Fibroblast of pulmonary artery (primary cell): ENCODE data around the gene NSRP1.
"Not testable (repeated sequence)": the region's sequence is repeated elsewhere in the genome, so short reads cannot be mapped to it uniquely, and the experiment has no call there.

Experiments used
- DNase-seq: peaks from one replicate; pipeline ENCODE4 v3.0.0-alpha.2; 2010; ENCODE audit warnings: low read depth
- H3K4me3 ChIP-seq: replicated peaks from 2 replicates; pipeline ENCODE4 v1.5.1; 2011; ENCODE audit warnings: low read depth, mild to moderate bottlenecking, control low read depth, low read length, moderate library complexity
- CTCF ChIP-seq: IDR thresholded peaks from 2 replicates; pipeline ENCODE4 v1.5.1; 2011; ENCODE audit warnings: mild to moderate bottlenecking, control low read depth, low read length, inconsistent platforms; ENCODE audit errors: missing control alignments

The NSRP1 gene

DNA sequence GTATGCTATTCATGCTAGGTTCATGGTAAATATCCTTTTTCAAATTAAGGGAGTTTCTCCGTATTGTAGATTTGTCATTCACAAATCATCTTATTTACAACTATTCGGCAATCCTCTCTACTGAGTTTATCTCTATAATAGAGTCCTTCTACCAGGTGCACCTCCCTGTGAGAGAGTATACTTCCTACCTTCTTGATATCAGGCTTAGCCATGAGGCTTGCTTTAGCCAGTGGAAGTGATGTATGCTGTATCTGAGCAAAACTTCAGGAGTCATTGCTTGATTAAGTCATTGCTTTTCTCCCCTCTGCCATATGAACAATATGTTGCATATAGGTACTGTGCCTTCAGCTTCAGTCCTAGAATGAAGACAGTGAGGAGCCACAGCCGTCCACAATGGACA, 20.5 kb downstream of the NSRP1 start:
- H3K4me3 ChIP-seq: no peak overlapping the region
- no peak for DNase-seq
- no peak for TF ChIP-seq CTCF

DNA sequence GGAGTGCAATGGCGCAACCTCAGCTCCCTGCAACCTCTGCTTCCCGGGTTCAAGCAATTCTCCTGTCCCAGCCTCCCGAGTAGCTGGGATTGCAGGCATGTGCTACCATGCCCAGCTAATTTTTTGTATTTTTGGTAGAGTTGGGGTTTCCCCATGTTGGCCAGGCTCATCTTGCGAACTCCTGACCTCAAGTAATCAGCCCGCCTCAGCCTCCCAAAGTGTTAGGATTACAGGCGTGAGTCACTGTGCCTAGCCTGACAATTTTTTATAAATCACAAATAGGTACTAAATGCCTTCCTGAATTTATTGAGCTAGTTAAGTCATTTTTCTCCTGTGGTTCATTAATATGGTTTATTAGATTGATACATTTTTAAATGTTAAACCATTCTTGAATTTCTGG, 31.2 kb downstream of the NSRP1 start:
- not testable (repeated sequence) for H3K4me3 ChIP-seq, DNase-seq

DNA sequence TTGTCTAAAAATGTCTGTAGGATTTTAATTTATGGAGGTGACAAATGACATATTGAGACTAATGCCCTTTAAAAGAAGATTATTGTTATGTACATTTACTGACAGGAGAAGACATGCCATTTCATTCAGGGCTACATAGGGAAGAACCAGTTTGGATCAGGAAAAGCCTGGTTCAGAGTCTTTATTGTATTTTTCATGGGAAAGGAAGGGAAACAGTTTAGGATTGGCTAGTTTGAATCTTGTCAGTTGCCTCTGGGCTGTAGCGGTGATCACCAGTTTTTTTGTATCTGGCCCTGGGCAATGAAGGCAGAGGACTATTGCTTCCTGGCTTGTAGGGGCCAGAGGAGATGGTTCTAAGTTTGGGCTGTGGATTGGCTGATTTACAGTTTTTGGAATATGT, 31.8 kb downstream of the NSRP1 start:
- no peak overlapping the region for H3K4me3 ChIP-seq
- TF ChIP-seq CTCF: no peak
- no peak for DNase-seq

- TF ChIP-seq CTCF: no peak
Measured at GRCh38 chr17:30151471-30151870, 34.9 kb downstream of the NSRP1 start.

GRCh38 chr17:30153463-30153862, 36.8 kb downstream of the NSRP1 start:
- DNase-seq: no peak
- no peak for TF ChIP-seq CTCF
- no peak overlapping the region for H3K4me3 ChIP-seq

More at GRCh38 chr17:30151471-30151870, 34.9 kb downstream of the NSRP1 start:
- DNase-seq: no peak
- H3K4me3 ChIP-seq: no peak overlapping the region

- H3K4me3 ChIP-seq: no peak overlapping the region
- no peak for TF ChIP-seq CTCF
- DNase-seq: no peak
Measured at GRCh38 chr17:30155389-30155788, 38.8 kb downstream of the NSRP1 start.

DNA sequence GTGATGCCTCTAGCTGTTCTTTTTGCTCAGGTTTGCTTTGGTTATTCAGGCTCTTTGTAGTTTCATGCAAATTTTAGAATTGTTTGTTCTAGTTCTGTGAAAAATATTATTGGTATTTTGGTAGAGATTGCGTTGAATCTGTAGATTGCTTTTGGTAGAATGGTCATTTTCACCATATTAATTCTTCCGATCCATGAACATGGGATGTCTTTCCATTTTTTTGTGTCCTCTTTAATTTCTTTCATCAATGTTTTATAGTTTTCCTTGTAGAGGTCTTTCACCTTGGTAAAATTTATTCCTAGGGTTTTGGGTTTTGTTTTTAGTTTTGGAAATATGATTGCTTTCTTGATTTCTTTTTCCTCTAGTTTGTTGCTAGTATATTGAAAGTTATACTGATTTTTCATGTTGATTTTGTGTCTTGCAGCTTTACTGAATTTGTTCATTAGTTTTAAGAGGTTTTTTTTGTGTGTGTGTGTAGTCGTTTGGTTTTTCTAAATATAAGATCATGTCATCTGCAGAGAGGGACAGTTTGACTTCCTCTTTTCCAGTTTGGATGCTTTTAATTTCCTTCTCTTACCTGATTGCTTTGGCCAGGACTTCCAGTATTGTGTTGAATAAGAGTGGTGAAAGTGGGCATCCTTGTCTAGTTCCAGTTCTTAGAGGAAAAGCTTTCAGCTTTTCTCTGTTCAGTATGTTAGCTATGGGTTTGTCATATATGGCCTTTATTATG, 42.4 kb downstream of the NSRP1 start:
- DNase-seq: no peak
- no peak for TF ChIP-seq CTCF
- no peak overlapping the region for H3K4me3 ChIP-seq
